HG02678 (cell line): ENCODE results near the gene PRKAR2A.
"Not testable (repeated sequence)": the region's sequence is repeated elsewhere in the genome, so short reads cannot be mapped to it uniquely, and the experiment has no call there.

Source experiments
- ATAC-seq: cut with Tn5 transposase; IDR thresholded peaks from one replicate; pipeline ENCODE4 v1.9.1; 2021; ENCODE audit warnings: mild to moderate bottlenecking, moderate library complexity; ENCODE audit not compliant: unreplicated experiment

Gene PRKAR2A

GRCh38 chr3:48837163-48837562 lies 10.5 kb downstream of the PRKAR2A start:
- ATAC-seq, result no peak

- no peak for ATAC-seq
Observed at GRCh38 chr3:48835650-48836366, 11.9 kb downstream of the PRKAR2A start.

DNA sequence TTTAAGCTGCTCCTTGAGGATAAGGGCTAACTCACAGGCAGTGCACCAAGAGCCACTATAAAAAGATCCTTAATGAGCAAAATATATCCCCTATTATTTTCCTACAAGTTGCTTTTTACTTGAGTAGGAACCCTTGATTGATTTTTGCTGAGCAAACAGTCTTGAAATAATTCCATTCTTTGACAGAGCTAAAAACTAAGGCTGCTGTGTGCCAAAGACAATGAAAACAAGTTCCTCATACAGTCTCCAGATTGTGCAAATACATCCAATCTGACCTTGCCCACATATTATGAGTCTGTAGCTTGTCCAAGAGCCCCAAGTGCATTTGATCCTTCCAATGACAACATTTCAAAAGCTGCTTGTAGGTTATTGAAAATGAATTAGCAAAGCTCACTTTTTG lies 15.0 kb downstream of the PRKAR2A start:
- no peak for ATAC-seq

GRCh38 chr3:48830715-48831114 lies 17.0 kb downstream of the PRKAR2A start:
- no peak for ATAC-seq

DNA sequence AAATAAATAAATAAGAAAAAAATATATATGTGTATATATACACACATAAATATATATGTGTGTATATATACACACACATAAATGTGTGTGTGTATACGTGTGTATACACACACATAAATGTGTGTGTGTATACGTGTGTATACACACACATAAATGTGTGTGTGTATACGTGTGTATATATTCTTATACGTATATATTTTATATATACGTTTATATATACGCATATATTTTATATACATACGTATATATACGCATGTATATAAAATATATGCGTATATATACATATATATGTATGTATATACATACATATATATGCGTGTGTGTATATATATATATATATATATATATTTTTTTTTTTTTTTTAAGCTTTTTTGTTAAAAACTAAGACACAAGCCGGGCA lies 18.1 kb downstream of the PRKAR2A start:
- ATAC-seq, result not testable (repeated sequence)

DNA sequence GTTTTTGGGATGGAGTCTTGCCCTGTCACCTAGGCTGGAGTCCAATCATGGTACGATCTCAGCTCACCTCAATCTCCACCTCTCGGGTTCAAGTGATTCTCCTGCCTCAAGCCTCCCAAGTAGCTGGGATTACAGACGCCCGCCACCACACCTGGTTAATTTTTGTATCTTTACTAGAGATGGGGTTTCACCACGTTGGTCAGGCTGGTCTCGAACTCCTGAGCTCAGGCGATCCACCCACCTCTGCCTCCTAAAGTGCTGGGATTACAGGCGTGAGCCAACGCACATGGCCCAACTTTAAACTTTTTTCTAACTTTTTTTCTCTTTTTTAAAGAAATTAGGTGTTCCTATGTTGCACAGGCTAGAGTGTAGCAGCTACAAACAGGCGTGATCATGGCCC lies 19.8 kb downstream of the PRKAR2A start:
- not testable (repeated sequence) for ATAC-seq

DNA sequence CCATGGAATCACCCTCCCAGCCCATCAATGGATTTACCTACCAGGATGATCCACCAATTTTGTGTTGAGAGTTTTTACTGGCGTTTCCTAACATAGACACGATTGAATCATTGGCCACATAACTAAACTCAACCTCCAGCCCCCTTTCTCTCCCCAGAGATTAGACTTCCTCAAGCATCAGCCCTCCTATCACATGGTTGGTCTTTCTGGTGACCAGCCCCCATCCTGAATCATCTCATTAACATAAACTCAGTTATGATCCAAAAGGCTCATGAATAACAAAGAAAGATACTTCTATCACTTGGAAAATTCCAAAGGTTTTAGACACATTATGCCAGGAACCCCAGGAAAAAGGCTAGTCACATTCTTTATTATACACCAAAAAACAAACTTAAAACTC lies 21.2 kb downstream of the PRKAR2A start:
- no peak for ATAC-seq

DNA sequence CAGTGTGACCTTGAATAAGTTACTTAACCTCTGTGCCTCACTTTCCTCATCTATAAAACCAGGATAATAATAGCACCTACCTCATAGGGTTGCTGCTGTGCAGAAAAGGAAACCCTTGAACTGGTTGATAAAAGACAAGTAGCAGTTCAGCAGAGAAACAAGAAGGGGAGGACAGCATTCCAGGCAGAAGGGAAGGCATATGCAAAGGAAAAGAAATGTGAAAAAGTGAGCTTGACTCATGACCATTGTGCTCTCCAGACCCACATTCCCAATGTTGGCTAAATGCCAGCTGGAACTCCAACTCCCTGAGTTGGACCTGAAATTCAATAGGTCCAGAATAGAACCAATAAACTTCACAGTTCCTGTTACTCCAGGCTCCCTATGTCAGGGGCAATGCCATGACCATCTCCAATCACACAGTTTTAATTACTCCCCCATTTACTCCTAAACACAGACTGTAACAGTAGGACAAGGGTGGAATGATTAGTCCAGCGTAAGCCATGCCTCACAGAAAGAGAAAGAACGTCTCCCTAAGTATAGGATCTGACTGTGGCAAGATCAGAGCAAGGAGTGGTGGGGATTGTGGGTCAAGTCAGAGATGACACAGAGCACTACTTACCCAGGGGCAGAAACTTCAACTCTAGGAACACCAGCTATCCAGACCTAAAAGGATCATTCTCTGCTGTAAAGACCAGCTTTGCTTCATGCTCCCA lies 26.9 kb downstream of the PRKAR2A start:
- ATAC-seq, result no peak

GRCh38 chr3:48819234-48820221 lies 28.1 kb downstream of the PRKAR2A start:
- no peak for ATAC-seq

DNA sequence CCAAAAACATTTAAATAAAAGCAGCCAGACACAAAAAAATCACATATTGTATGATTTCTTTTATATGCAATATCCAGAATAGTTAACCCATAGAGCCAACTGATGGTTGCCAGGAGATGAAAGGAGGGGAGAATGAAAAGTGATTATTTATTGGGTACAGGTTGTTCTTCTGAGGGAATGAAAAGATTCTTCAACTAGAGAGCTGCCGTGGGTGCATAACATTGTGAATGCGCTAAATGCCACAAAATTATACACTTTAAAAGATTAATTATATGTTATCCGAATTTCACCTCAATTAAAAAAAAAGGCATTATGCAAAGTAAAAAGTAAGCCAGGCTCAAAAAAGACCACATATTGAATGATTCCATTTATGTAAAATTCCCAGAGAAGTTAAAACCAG lies 36.1 kb downstream of the PRKAR2A start:
- ATAC-seq, result no peak

DNA sequence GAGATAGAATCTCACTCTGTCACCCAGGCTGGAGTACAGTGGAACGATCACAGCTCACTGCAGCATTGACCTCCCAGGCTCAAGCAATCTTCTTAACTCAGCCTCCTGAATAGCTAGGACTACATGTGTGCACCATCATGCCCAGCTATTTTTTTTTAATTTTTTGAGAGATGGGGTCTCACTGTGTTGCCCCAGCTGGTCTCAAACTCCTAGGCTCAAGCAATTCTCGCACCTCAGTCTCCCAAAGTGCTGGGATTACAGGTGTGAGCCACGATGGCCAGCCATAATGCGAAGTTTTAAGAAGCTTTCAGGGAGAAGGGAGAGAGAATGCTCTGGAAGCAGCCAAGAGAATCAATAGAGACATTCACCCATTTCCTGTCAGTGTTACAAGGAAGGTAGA lies 42.7 kb downstream of the PRKAR2A start:
- ATAC-seq, result no peak

DNA sequence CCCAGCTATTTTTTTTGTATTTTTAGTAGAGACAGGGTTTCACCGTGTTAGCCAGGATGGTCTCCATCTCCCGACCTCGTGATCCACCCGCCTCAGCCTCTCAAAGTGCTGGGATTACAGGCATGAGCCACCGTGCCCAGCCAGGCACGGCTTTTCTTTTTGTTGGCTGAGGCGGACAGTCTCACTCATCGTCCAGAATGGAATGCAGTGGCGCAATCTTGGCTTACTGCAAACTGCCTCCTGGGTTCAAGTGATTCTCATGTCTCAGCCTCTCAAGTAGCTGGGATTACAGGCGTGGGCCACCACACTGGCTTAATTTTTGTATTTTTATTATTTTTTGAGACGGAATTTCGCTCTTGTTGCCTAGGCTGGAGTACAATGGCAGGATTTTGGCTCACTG lies 46.8 kb downstream of the PRKAR2A start:
- ATAC-seq, result not testable (repeated sequence)

GRCh38 chr3:48798998-48799397 lies 48.7 kb downstream of the PRKAR2A start:
- ATAC-seq, result no peak

GRCh38 chr3:48797626-48798025 lies 50.0 kb downstream of the PRKAR2A start:
- no peak for ATAC-seq

DNA sequence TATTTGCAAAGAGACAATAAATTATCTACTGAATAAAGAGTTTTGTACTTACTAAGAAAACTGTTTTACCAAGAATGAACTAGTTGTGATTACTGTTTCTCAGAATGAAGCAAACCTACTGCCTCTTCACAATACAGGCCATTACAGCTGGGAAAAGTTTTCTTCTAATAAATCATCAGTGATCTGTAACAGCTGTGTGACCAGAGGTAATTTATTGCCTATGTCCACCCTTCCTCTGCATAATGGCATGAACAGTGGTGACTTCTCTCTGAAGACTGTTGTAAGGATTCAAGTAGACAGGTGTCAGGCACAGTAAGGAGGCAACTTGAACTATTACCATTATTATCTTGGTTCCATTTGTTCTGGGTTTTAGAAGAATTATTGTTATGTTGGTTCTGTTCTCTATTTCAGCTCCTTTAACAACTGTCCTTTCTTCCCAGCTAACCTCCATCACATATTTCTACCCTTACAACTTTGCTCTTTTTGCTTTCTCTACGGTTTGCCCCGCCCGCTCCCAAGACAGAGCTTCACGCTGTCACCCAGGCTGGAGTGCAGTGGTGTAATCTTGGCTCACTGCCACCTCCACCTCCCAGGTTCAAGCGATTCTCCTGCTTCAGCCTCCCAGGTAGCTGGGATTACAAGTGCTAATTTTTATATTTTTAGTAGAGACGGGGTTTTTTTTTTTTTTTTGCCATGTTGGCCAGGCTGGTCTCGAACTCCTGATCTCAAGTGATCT lies 51.5 kb downstream of the PRKAR2A start:
- ATAC-seq, result no peak

DNA sequence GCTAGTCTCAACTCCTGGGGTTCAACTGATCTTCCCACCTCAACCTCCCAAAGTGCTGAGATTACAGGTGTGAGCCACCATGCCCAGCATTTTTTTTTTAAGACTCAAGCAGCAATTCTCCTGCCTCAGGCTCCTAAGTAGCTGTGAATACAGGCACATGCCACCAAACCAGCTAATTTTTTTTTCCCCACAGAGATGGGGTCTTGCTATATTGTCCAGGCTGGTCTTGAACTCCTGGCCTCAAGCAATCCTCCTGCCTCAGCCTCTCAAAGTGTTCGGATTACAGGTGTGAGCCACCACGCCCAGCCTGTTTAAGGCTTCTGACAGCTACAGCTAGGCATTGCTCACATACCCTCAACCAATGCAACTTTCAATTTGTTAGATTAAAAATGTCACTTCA lies 54.2 kb downstream of the PRKAR2A start:
- ATAC-seq, result not testable (repeated sequence)

GRCh38 chr3:48789665-48790064 lies 58.0 kb downstream of the PRKAR2A start:
- no peak for ATAC-seq

DNA sequence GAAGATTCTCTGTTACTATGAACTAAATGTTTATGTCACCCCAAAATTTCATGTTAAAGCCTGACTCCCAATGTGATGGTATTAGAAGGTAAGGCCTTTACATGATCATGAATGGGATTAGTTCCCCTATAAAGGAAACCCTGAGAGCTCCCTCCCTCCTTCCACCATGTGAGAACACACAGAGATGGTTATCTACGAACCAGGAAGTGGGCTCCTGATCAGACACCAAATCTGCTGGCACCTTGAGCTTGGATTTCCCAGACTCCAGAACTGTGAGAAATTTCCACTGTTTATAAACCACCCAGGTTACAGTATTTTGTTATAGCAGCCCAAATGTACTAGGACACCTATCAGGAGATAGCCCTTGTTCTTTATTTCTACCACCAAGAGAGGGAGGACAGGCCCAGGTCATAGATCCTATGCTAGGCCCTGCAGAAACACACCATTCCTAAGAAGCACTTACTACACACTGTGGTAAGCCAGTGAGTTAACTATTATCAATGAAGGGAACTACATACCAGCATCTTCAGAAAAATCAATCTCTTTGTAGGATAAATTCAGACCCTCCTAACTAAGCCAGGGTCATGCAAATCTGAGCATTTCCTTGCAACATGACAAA lies 59.0 kb downstream of the PRKAR2A start:
- ATAC-seq, result no peak

DNA sequence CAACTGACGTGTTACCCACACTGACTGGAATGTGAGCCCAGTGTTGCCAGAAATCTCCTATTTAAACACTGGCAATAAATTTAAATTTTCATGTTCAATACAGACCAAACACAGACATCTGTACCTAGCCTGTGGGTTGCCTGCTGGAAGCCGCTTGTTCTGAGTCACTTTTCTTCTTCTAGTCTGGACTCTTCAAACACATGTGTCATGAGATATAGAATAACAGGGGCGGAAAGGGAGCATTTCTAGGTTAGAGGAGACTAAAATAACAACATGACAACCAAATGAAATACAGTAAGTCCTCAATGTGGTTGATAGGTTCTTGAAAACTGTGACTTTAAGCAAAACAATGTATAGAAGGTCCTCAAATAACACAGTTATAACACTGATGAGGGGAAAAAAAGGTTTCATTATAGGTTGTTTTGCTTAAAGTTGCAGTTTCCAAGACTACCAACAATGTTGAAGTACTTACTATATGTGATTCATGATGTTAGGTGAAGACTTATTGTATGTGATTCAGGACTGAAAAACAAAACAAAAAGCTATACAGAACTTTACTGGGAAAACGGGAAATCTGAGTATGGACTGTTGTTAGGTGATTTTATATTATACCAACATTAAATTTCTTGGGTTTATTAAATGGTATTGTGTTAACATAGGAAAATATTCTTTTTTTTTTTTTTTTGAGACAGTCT lies 63.1 kb downstream of the PRKAR2A start:
- ATAC-seq, result no peak

DNA sequence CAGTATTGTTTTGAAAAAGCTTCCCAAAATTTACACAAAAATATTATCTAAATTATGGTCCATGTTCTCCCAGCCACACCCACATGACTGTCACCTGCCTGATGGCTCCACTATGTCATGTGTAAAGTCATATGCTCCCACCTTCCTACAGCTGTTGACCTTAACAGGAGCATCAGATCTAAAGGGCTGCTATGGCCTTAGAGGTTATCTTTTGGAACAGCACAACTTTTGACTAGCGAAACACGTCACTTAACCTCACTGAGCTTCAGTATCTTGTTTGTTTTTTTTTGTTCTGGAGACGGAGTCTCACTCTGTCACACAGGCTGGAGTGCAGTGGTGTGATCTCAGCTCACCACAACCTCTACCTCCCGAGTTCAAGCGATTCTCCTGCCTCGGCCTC lies 64.4 kb downstream of the PRKAR2A start:
- no peak for ATAC-seq
